ENCODE data around the gene ITPKB.
"Not testable (repeated sequence)": the region's sequence is repeated elsewhere in the genome, so short reads cannot be mapped to it uniquely, and the experiment has no call there.

The ITPKB gene

GRCh38 chr1:226761322-226761721 is 22.2 kb upstream of the ITPKB start:
- DNase-seq (ENCODE audit: insufficient read length, low spot score) (no peak), FAIRE-seq (no peak)
- no peak for TF ChIP-seq CTCF (IDR thresholded peaks at IDR 0.05; ENCODE audit: insufficient read depth, missing control alignments)

GRCh38 chr1:226754793-226755533 is 15.9 kb upstream of the ITPKB start:
- TF ChIP-seq CTCF (IDR thresholded peaks at IDR 0.05; ENCODE audit: insufficient read depth, missing control alignments) = no peak
- DNase-seq (ENCODE audit: insufficient read length, low spot score) = no peak
- FAIRE-seq = no peak

- TF ChIP-seq CTCF (IDR thresholded peaks at IDR 0.05; ENCODE audit: insufficient read depth, missing control alignments) = no peak
- DNase-seq (ENCODE audit: insufficient read length, low spot score) (no peak), FAIRE-seq (no peak)
Observed at GRCh38 chr1:226754097-226754496, 15.0 kb upstream of the ITPKB start.

GRCh38 chr1:226751703-226752102 is 12.6 kb upstream of the ITPKB start:
- no peak for TF ChIP-seq CTCF (IDR thresholded peaks at IDR 0.05; ENCODE audit: insufficient read depth, missing control alignments)
- no peak for FAIRE-seq
- DNase-seq (ENCODE audit: insufficient read length, low spot score) = no peak

- TF ChIP-seq CTCF (IDR thresholded peaks at IDR 0.05; ENCODE audit: insufficient read depth, missing control alignments) = no peak
- no peak for FAIRE-seq
- DNase-seq (ENCODE audit: insufficient read length, low spot score) = no peak
Observed at GRCh38 chr1:226751214-226751613, 12.1 kb upstream of the ITPKB start.

- DNase-seq (ENCODE audit: insufficient read length, low spot score) = no peak
- TF ChIP-seq CTCF (IDR thresholded peaks at IDR 0.05; ENCODE audit: insufficient read depth, missing control alignments) = no peak
- FAIRE-seq = no peak
Observed at GRCh38 chr1:226749467-226749866, 10.4 kb upstream of the ITPKB start.

- DNase-seq (ENCODE audit: insufficient read length, low spot score) (no peak), FAIRE-seq (no peak)
- no peak for TF ChIP-seq CTCF (IDR thresholded peaks at IDR 0.05; ENCODE audit: insufficient read depth, missing control alignments)
Observed at GRCh38 chr1:226748306-226748705, 9.2 kb upstream of the ITPKB start.

GRCh38 chr1:226747519-226748263 is 8.6 kb upstream of the ITPKB start:
- DNase-seq (ENCODE audit: insufficient read length, low spot score); FAIRE-seq: not testable (repeated sequence)

Data from D721Med (cell line).